ENCODE results near the gene CCDC186. TPM values are rescaled to one million over a fixed set of nuclear protein-coding genes. Genes with fewer than 3 reads are reported as not detected.
A peak's percentile ranks its signal among the peaks of the same experiment; 100 is the strongest.

CCDC186 gene
- total and polyA plus RNA-seq, 9 donors = 4.4 to 31.2 (median 17.4) TPM

DNA sequence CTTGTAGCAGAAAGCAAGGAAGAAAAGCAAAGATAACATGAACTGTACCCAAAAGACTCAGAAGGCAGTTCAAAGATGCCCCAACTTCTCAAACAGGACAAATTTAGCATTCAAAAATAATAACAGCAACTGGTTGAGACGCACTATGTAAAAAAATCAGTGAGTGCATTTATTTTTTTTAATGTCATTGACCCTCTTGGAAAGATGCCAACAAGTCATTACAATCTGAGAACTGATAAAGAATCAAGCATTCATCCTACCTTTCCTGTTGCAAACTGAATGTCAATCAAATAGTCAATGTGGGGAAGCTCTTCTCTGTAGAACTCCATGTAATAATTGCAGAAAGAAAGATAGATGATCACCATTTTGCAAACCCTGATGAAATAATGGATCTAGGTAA is 1.7 kb upstream of the CCDC186 start:
- TF ChIP-seq, protein P1, sequence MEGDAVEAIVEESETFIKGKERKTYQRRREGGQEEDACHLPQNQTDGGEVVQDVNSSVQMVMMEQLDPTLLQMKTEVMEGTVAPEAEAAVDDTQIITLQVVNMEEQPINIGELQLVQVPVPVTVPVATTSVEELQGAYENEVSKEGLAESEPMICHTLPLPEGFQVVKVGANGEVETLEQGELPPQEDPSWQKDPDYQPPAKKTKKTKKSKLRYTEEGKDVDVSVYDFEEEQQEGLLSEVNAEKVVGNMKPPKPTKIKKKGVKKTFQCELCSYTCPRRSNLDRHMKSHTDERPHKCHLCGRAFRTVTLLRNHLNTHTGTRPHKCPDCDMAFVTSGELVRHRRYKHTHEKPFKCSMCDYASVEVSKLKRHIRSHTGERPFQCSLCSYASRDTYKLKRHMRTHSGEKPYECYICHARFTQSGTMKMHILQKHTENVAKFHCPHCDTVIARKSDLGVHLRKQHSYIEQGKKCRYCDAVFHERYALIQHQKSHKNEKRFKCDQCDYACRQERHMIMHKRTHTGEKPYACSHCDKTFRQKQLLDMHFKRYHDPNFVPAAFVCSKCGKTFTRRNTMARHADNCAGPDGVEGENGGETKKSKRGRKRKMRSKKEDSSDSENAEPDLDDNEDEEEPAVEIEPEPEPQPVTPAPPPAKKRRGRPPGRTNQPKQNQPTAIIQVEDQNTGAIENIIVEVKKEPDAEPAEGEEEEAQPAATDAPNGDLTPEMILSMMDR (IDR thresholded peaks at IDR 0.05) = no peak
- no peak for TF ChIP-seq POLR2A (IDR thresholded peaks at IDR 0.05)
- WGBS, 3 donors = 90 to 95% (median 94%) methylated on average over 1 of the region's 1 CpG
- Histone ChIP-seq H3K27me3 (no peaks in the 10 kb centered on the region), H3K9me3 (no peaks in the 10 kb centered on the region), H3K27ac (no peak overlapping the region), H3K4me1 (ENCODE audit: insufficient read depth) (no peaks in the 10 kb centered on the region), H3K4me3 (no peak overlapping the region), H3K36me3 (no peaks in the 10 kb centered on the region)
- intact Hi-C loops (cut with DNase I) = loop anchor here in 1 of 4 donors (10.0 kb wide), 1 partner anchor 89 kb away; no protein-coding TSS in a partner anchor
- no peak for DNase-seq

- no peaks in the 10 kb centered on the region for H3K27me3 ChIP-seq
- peak in 3 of 5 donors; percentile 36 to 62 (median 40) for DNase-seq
- no peaks in the 10 kb centered on the region for H3K4me1 ChIP-seq (ENCODE audit: insufficient read depth)
- no peaks in the 10 kb centered on the region for H3K9me3 ChIP-seq
- H3K36me3 ChIP-seq = no peaks in the 10 kb centered on the region
- intact Hi-C loops (cut with DNase I) = loop anchor here in 1 of 4 donors (10.0 kb wide), 1 partner anchor 90 kb away; no protein-coding TSS in a partner anchor
- H3K27ac ChIP-seq = peak overlapping the region in 1 of 2 donors; percentile 90
- 0 to 1% (median 0%) methylated on average over 19 of the region's 19 CpGs for WGBS, 3 donors
- TF ChIP-seq, protein P1 (IDR thresholded peaks at IDR 0.05) = no peak
- TF ChIP-seq POLR2A (IDR thresholded peaks at IDR 0.05) = no peak
- TF ChIP-seq EP300 (IDR thresholded peaks at IDR 0.05) = no peak
- peak overlapping the region; percentile 97 for H3K4me3 ChIP-seq
These were observed 739 bp upstream of the CCDC186 start for GRCh38 chr10:114174695-114175188.

DNA sequence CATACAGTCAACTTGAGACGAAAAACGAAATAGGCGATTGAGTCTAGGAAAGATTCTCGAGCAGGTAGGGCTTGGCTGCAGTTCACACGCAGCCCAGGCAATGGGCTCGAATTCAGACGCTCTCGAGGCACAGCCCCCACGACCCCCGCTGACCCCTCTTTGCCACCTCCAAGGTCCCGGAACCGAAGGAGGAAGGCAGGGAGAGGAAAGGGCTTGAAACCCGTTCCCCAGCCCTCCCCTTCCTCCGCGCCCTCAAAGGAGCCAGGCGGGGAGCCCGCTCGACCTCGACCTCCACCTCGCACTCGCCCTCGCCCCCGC is 441 bp downstream of the CCDC186 start:
- Histone ChIP-seq H3K36me3 (no peaks in the 10 kb centered on the region), H3K27me3 (no peaks in the 10 kb centered on the region), H3K27ac (peak overlapping the region; percentile 90 to 92), H3K9me3 (peaks cover 0 to 3% of the 10 kb centered on the region in 2 donors), H3K4me1 (ENCODE audit: insufficient read depth) (no peaks in the 10 kb centered on the region), H3K4me3 (peak overlapping the region; percentile 97)
- intact Hi-C loops (cut with DNase I) = loop anchor here in 1 of 4 donors (10.0 kb wide), 1 partner anchor 91 kb away; no protein-coding TSS in a partner anchor
- 0 to 2% (median 0%) methylated on average over 22 to 23 of the region's 23 CpGs for WGBS, 3 donors
- no peak for DNase-seq
- TF ChIP-seq, protein P1 (IDR thresholded peaks at IDR 0.05) = no peak
- TF ChIP-seq POLR2A (IDR thresholded peaks at IDR 0.05) (no peak), EP300 (IDR thresholded peaks at IDR 0.05) (no peak)

GRCh38 chr10:114172776-114173602 is 1.0 kb downstream of the CCDC186 start:
- 12 to 14% (median 14%) methylated on average over 9 of the region's 9 CpGs for WGBS, 3 donors
- intact Hi-C loops (cut with DNase I) = loop anchor here in 1 of 4 donors (10.0 kb wide), 1 partner anchor 92 kb away; no protein-coding TSS in a partner anchor
- H3K4me3 ChIP-seq = peak overlapping the region; percentile 97
- TF ChIP-seq, protein P1 (IDR thresholded peaks at IDR 0.05) = no peak
- TF ChIP-seq EP300 (IDR thresholded peaks at IDR 0.05) (no peak), POLR2A (IDR thresholded peaks at IDR 0.05) (no peak)
- H3K4me1 ChIP-seq (ENCODE audit: insufficient read depth) = no peaks in the 10 kb centered on the region
- DNase-seq = no peak
- H3K36me3 ChIP-seq = no peaks in the 10 kb centered on the region
- peak overlapping the region; percentile 90 to 92 for H3K27ac ChIP-seq
- H3K9me3 ChIP-seq = peaks cover 0 to 3% of the 10 kb centered on the region in 2 donors
- no peaks in the 10 kb centered on the region for H3K27me3 ChIP-seq
